ENCODE results near the gene PCTP. TPM values are rescaled to one million over a fixed set of nuclear protein-coding genes. Genes with fewer than 3 reads are reported as not detected.

The PCTP gene
- total and polyA plus RNA-seq, 12 donors: 7.2 to 31.7 (median 13.1) TPM

DNA sequence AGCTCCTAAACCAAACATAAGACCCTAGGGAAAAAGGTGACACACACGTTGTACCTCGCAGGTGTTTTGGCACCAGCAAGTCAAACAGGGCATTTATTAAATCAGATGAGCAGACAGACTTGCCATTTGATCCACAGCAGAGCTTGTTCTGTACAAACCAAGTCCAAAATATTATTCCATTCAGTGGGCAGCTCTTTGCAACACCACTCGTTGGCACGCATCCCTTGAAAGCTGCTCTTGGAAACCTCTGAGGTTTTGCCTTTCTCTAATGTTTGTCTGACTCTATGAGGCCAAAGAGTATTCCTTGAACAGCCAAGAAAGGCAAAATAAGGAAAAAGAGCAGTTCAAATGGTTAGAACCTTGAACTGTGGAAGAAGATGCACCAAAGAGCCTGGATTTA, 40.9 kb upstream of the PCTP start:
- peaks cover 7 to 18% of the 10 kb centered on the region in 2 donors for H3K4me1 ChIP-seq (replicated peaks in 1 of 2)
- no peaks in the 10 kb centered on the region for H3K36me3 ChIP-seq (replicated peaks in 1 of 2)
- intact Hi-C loops (cut with DNase I): loop anchor here in 1 of 2 donors (10.0 kb wide), 1 partner anchor 185 kb away; no protein-coding TSS in a partner anchor
- TF ChIP-seq CTCF (IDR thresholded peaks at IDR 0.05) (no peak), POLR2A (IDR thresholded peaks at IDR 0.05) (no peak)
- H3K27ac ChIP-seq: no peak overlapping the region
- H3K4me3 ChIP-seq: no peak overlapping the region
- H3K27me3 ChIP-seq: no peaks in the 10 kb centered on the region
- DNase-seq: no peak
- WGBS, 4 donors: 78 to 94% (median 84%) methylated on average over 4 of the region's 4 CpGs
- no peaks in the 10 kb centered on the region for H3K9me3 ChIP-seq (replicated peaks in 1 of 3)

GRCh38 chr17:55710410-55710809, 40.4 kb upstream of the PCTP start:
- intact Hi-C loops (cut with DNase I): loop anchor here in 1 of 2 donors (10.0 kb wide), 1 partner anchor 186 kb away; no protein-coding TSS in a partner anchor
- peaks cover 7 to 18% of the 10 kb centered on the region in 2 donors for H3K4me1 ChIP-seq (replicated peaks in 1 of 2)
- no peak overlapping the region for H3K27ac ChIP-seq
- H3K27me3 ChIP-seq: no peaks in the 10 kb centered on the region
- no peak for TF ChIP-seq CTCF (IDR thresholded peaks at IDR 0.05)
- no peak for TF ChIP-seq POLR2A (IDR thresholded peaks at IDR 0.05)
- no peaks in the 10 kb centered on the region for H3K9me3 ChIP-seq (replicated peaks in 1 of 3)
- no peak for DNase-seq
- H3K36me3 ChIP-seq (replicated peaks in 1 of 2): no peaks in the 10 kb centered on the region
- no peak overlapping the region for H3K4me3 ChIP-seq
- WGBS, 4 donors: 67 to 72% (median 70%) methylated on average over 3 of the region's 3 CpGs

GRCh38 chr17:55710829-55711496, 39.9 kb upstream of the PCTP start:
- DNase-seq: peak in 3 of 7 donors; percentile 15 to 60 (median 32)
- Histone ChIP-seq H3K27ac (no peak overlapping the region), H3K9me3 (replicated peaks in 1 of 3) (no peaks in the 10 kb centered on the region), H3K36me3 (replicated peaks in 1 of 2) (no peaks in the 10 kb centered on the region), H3K27me3 (no peaks in the 10 kb centered on the region), H3K4me1 (replicated peaks in 1 of 2) (peaks cover 7 to 18% of the 10 kb centered on the region in 2 donors), H3K4me3 (no peak overlapping the region)
- 56 to 77% (median 65%) methylated on average over 4 of the region's 4 CpGs for WGBS, 4 donors
- no peak for TF ChIP-seq CTCF (IDR thresholded peaks at IDR 0.05)
- no peak for TF ChIP-seq POLR2A (IDR thresholded peaks at IDR 0.05)
- intact Hi-C loops (cut with DNase I): loop anchor here in 1 of 2 donors (10.0 kb wide), 1 partner anchor 186 kb away; no protein-coding TSS in a partner anchor

- no peaks in the 10 kb centered on the region for H3K4me1 ChIP-seq (replicated peaks in 1 of 2)
- TF ChIP-seq POLR2A (IDR thresholded peaks at IDR 0.05): no peak
- WGBS, 4 donors: 81 to 90% (median 88%) methylated on average over 4 of the region's 4 CpGs
- no peak for DNase-seq
- H3K27me3 ChIP-seq: no peaks in the 10 kb centered on the region
- H3K9me3 ChIP-seq (replicated peaks in 1 of 3): no peaks in the 10 kb centered on the region
- H3K27ac ChIP-seq: no peak overlapping the region
- no peak overlapping the region for H3K4me3 ChIP-seq
- H3K36me3 ChIP-seq (replicated peaks in 1 of 2): no peaks in the 10 kb centered on the region
- intact Hi-C loops (cut with DNase I): loop anchor here (5.0 to 10.0 kb wide), 2 partner anchors 190 to 193 kb away; no protein-coding TSS in a partner anchor
Measured at GRCh38 chr17:55717432-55717831, 33.4 kb upstream of the PCTP start.
